GM15510 (cell line): ENCODE measurements around the gene RUFY2.

Experiments
- POLR2A ChIP-seq: IDR thresholded peaks from 3 replicates; pipeline ENCODE4 v1.6.1; 2011; ENCODE audit warnings: borderline replicate concordance; ENCODE audit not compliant: insufficient read length; ENCODE audit errors: extremely low read depth

The RUFY2 gene, protein sequence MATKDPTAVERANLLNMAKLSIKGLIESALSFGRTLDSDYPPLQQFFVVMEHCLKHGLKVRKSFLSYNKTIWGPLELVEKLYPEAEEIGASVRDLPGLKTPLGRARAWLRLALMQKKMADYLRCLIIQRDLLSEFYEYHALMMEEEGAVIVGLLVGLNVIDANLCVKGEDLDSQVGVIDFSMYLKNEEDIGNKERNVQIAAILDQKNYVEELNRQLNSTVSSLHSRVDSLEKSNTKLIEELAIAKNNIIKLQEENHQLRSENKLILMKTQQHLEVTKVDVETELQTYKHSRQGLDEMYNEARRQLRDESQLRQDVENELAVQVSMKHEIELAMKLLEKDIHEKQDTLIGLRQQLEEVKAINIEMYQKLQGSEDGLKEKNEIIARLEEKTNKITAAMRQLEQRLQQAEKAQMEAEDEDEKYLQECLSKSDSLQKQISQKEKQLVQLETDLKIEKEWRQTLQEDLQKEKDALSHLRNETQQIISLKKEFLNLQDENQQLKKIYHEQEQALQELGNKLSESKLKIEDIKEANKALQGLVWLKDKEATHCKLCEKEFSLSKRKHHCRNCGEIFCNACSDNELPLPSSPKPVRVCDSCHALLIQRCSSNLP

DNA sequence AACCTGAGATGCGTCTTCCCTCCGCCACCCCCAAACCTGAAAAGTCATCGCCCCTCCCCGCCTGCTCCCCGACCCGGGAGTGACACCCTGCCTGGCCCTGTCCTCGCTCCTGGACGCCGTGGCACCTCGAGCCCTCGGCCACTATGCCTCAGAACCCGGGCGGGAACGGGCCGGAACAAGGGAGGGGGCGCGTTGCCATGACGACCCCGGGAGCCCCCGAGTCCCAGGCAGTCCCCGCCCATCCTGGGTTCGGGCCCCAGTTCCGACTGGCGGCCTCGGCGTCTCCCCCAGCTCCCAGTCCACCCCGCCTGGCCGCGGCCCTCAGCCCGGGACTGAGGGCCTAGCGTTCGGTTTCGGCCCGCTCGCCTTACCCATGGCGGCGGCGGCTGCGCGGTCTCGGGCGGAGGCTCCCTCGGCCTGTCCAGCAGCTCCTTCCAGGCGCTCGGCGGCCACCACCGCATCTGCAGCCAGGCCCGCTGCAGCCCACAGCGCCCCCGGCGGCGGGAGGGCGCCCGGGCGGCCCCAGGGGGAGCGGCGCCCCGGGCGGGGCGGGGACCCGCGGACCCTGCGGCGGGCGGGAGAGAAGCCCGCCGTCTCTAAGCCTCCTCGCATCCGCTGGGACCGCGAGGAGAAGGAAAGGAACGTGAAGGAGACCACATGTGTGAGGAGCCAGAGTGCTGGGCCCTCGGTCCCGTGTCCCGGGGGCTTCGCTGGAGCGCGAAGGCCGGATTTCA, at the start of gene RUFY2:
RUFY2 (minus strand) TSS at position 463 of the 734 bp plus-strand sequence; CDS start at position 375, 88 bp downstream.
- TF ChIP-seq POLR2A: peak; percentile 54

DNA sequence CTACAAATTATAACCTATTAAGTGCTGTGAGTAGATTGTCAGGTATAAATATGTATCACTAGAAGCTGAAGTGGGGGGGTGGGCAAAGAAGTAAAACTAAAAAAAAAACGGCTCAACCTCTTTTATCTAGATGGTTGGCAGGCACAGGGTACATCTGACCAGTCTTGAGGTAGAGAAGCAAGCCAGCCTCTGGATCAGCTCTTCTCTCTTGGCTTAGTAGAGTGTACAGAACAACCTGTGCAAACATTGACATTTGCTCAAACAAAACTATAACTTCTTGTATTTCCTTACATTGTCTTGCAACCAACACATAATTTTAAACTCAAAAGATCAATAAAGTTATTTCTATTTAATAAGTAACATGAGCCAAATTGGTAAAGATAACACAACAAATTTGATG, 39.1 kb upstream of the RUFY2 start:
- no peak for TF ChIP-seq POLR2A

DNA sequence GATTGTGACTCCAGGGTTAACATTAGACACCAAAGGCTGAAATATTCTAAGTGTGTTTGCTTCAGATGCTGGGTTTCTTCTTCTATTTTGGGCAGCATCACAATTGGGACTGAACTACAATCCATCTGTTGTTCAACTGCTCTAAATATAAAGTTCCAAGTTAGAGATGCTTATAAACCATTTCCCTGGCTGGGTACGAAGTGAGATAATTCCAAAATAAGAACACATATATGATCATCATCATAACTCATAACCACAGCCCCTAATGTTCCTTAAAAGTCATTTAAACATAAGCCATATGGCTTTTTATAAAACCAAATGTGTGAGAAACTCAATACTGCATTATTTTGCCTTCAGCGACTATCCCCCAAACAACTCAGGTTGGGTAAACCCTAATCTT, 35.9 kb upstream of the RUFY2 start:
- TF ChIP-seq POLR2A: no peak

DNA sequence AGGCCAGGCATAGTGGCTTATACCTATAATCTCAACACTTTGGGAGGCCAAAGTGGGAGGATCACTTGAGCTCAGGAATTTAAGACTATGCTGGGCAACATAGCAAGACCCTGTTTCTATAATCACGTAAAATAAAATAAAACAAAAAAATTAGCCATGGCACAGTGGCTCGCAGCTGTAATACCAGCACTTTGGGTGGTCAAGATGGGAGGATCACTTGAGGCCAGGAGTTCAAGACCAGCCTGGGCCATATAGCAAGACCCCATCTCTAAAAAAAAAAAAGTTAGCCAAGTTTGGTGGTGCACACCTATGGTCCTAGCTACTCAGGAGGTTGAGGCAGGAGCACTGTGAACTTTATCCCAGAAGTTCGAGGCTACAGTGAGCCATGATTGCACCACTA, 33.8 kb upstream of the RUFY2 start:
- no peak for TF ChIP-seq POLR2A

DNA sequence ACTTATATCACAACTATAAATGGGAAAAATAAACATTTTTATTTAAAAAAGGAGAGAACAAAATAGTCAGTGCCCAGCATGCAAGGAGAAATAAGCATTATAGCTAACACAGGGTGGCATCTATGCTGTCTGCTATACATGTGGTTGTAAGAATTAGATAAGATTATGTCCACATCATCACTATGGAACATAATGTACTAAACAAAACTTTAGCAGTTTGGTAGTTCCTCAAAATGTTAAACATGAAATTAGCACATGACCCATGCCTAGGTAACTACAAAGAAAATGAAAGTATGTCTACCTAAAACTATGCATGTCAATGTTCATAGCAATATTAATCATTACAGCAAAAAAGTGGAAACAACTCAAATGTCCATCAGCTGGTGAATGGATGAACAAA, 28.7 kb upstream of the RUFY2 start:
- TF ChIP-seq POLR2A: no peak

DNA sequence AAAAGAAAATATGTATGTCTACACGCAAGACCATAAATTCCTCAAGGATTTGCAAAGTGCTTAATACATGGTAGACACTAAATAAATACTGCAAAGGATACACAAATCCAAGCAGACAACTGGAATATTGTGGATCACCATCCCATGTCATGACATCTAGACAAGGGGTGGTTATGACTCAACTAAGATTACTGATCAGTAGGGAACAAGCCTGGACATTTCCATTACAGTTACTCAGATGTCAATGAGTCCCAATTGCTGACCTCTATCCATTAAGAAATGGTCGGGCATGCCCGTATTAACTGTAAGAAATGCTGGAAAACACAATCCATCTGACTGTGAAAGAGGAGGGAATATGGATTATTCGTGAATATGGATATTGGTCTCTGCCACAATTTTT, 27.6 kb upstream of the RUFY2 start:
- no peak for TF ChIP-seq POLR2A

DNA sequence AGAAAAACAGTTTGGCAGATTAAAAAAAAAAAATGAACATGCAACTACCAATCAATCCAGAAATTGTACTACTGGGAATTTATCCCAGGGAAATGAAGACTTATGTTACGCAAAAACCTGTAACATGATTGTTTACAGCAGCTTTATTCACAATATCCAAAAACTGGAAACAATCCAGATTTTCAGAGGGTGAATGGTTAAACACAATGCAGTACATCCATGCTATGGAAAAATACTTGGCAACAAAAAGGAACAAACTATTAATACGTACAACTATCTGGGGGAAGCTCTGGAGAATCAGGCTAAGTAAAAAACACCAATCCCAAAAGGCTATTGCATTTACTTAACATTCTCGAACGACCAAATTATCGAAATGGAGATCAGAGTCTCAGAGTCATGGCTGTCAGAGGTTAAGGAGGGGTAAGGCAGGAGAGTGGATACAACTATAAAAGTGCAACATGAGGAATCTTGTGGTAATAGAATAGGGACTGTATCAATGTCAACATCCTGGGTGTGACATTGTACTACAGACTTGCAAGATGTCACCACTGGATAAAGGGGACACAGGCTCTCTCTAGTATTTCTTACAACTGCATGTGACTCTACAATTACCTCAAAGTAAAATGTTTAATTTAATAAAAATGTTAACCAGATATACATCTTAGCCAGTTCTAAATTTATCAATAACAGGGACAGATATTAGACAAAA, 21.5 kb upstream of the RUFY2 start:
- TF ChIP-seq POLR2A: no peak

DNA sequence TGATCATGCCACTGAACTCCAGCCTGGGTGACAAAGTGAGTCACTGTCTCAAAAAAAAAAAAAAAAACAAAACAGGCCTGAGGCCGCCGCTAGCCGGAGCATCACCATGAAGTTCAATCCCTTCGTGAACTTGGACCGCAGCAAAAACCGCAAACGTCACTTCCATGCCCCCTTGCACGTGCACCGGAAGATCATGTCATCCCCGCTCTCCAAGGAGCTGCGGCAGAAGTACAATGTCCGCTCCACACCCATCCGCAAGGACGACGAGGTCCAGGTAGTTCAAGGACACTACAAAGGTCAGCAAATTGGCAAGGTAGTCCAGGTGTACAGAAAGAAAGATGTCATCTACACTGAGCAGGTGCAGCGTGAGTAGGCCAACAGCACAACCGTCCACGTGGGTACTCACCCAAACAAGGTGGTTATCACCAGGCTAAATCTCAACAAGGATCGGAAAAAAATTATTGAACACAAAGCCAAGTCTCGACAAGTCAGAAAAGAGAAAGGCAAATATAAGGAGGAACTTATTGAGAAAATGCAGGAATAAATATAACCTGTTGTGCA, 17.5 kb upstream of the RUFY2 start:
- no peak for TF ChIP-seq POLR2A

DNA sequence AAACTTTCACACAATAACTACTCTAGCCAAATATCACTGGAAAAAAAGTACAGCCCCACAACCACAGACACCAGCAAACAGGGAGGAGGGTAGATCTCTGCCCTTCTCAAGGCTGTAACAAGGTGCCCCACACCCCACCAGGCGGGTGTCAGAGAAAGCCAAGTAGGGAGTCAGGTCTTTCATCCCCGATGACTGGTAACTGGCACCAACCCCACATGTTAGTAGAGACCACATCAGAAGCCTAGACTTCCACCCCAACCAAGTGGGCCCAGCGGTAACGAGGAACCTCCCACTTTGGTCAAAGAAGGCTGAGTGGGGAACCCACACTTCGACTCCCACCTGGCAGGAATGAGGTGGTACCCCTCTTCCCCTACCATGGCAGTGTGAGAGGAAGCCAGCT, 16.4 kb upstream of the RUFY2 start:
- no peak for TF ChIP-seq POLR2A

DNA sequence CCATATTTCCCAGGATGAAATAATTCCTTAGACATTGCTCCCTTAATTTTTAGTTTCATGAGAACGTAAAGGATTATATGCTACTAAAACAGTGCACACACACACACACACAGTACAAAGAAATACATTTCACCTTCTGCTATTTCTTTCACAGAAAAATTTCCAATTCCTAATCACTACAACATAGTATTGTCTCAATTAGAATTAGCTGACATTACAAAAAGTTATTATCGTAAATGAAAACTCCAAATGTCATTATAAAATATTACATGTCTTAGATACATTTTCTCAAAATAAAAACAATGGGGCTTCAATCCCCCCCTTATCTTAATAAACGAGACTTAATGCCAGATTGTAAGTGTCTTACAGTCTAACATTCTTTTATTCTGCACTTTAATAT, 12.3 kb upstream of the RUFY2 start:
- TF ChIP-seq POLR2A: no peak

DNA sequence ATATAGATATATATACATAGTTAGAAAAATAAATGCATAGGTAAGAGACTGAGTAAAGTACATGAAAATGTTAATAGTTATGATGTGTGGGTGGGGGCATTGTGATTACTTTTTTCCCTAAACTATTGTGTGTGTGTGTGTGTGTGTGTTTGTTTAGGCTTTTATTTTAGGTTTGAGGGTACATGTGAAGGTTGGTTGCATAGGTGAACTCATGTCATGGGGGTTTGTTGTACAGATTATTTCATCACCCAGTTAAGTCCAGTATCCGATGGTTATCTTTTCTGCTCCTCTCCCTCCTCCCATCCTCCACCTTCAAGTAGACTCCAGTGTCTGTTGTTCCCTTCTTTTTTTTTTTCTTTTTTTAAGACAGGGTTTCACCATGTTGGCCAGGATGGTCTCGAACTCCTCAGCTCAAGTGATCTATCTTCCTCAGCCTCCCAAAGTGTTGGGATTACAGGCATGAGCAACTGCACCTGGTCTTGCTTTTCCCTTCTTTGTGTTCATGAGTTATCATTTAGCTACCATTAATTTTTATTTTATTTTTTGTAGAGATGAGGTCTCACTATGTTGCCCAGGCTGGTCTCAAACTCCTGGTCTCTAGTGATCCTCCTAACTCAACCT, 1.9 kb upstream of the RUFY2 start:
- no peak for TF ChIP-seq POLR2A

DNA sequence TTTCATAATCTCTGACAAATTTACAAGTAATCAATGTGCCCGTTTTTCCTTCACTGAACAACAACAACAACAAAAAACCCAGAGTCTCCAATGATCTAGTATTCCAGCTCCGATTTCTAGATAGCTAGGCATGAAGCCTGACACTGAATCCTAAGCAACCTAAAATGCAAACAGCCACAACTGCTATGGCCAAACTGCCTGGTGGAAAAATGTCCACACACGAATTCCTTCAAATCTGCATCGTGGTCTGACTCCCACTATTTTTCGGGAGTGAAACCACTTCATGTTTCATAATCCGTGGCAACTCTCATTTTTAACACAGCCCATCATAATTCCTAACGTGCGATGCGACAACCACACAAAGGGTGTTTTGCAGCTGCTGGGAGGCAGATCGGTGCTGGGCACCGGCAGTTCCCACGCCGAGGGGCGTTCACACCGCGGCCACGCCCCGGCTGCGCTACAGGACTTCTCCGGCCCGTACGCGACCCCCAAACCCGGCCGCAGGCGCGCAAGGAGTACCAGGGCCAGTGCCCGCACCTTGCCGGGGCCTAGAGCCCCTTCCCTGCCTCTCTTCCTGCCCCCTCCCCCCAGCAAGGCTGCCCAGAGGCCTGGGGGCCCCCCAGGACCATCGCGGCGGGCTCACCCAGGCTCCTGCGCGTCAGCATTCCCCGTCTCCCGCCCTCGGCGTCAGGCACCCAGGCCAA, 814 bp downstream of the RUFY2 start:
- TF ChIP-seq POLR2A: peak; percentile 12

DNA sequence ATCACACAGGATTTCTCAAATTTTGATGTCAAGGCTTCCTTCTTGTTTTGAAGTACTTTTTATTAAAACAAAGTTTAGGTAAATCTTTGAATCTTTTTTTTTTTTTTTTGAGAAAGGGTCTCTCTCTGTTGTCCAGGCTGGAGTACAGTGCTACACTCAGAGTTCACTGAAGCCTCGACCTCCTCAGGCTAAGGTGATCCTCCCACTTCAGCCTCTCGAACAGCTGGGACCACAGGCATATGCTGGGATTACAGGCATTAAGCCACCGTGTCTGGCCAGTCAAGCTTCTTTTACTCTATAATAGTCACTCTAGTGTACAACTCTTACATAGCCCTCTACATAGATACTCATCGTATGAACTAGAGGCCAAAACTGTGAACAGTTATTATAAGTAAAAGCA, 3.4 kb downstream of the RUFY2 start:
- TF ChIP-seq POLR2A: no peak

DNA sequence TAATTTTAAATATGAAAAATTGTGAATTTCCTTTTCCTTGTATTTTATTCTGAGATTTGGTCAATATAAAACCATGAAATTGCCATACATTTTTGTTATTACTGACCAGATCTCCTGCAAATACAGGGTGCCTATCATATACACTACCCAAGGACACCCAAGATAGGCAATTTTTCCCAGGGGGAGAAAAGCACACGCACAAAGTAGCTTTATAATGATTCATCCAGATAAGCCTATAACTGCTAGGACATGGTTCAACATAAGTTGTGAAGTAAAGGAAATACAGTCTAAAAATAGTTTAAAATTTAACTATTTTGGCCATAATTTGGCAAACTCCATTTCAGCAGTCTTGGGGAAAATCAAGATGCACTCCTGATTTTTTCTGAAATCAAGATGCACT, 4.8 kb downstream of the RUFY2 start:
- TF ChIP-seq POLR2A: no peak
